IPS DF 19.7 (cell line): ENCODE data around the gene NUDC.
"Not testable (repeated sequence)": the region's sequence is repeated elsewhere in the genome, so short reads cannot be mapped to it uniquely, and the experiment has no call there.

Experiments used
- DNase-seq: peaks from one replicate; pipeline ENCODE4 v3.0.0-alpha.2; 2013; ENCODE audit warnings: low read depth, low spot score

The NUDC gene

GRCh38 chr1:26911399-26912146 lies 10.0 kb upstream of the NUDC start:
- no peak for DNase-seq

GRCh38 chr1:26912147-26912490 lies 9.4 kb upstream of the NUDC start:
- no peak for DNase-seq

GRCh38 chr1:26913389-26913753 lies 8.2 kb upstream of the NUDC start:
- no peak for DNase-seq

GRCh38 chr1:26913754-26914619 lies 7.6 kb upstream of the NUDC start, which contains the start of gene NR0B2:
NR0B2 (minus strand) TSS chr1:26913975; CDS start chr1:26913940, 35 bp downstream.
- no peak for DNase-seq

GRCh38 chr1:26915204-26915842 lies 6.2 kb upstream of the NUDC start:
- no peak for DNase-seq

- DNase-seq, result no peak
Measured at GRCh38 chr1:26921126-26921539, 410 bp upstream of the NUDC start.

- no peak for DNase-seq
Measured at GRCh38 chr1:26922431-26922729, 837 bp downstream of the NUDC start.

GRCh38 chr1:26922901-26923300 lies 1.4 kb downstream of the NUDC start:
- no peak for DNase-seq

GRCh38 chr1:26923711-26924110 lies 2.2 kb downstream of the NUDC start:
- DNase-seq, result no peak

GRCh38 chr1:26932531-26932930 lies 11.0 kb downstream of the NUDC start:
- no peak for DNase-seq

- no peak for DNase-seq
Measured at GRCh38 chr1:26936823-26937222, 15.3 kb downstream of the NUDC start.

GRCh38 chr1:26938004-26938658 lies 16.6 kb downstream of the NUDC start:
- no peak for DNase-seq

- no peak for DNase-seq
Measured at GRCh38 chr1:26938659-26939025, 17.1 kb downstream of the NUDC start.

- no peak for DNase-seq
Measured at GRCh38 chr1:26941311-26941710, 19.8 kb downstream of the NUDC start.

- no peak for DNase-seq
Measured at GRCh38 chr1:26942656-26943055, 21.1 kb downstream of the NUDC start.

GRCh38 chr1:26945138-26945537 lies 23.6 kb downstream of the NUDC start:
- DNase-seq, result no peak

- DNase-seq, result no peak
Measured at GRCh38 chr1:26945728-26946127, 24.2 kb downstream of the NUDC start.

GRCh38 chr1:26946270-26946669 lies 24.7 kb downstream of the NUDC start:
- DNase-seq, result no peak

GRCh38 chr1:26948725-26949057 lies 27.1 kb downstream of the NUDC start:
- DNase-seq, result not testable (repeated sequence)

- DNase-seq, result no peak
Measured at GRCh38 chr1:26949266-26949925, 27.9 kb downstream of the NUDC start.

GRCh38 chr1:26949926-26950319 lies 28.4 kb downstream of the NUDC start:
- no peak for DNase-seq

- no peak for DNase-seq
Measured at GRCh38 chr1:26950602-26951001, 29.1 kb downstream of the NUDC start.
